Karpas-422 (cell line): Measurements from ENCODE around the gene SCMH1. TPM values are rescaled to one million over a fixed set of nuclear protein-coding genes. Genes with fewer than 3 reads are reported as not detected.

Experiments
- DNase-seq: peaks from one replicate; pipeline ENCODE4 v3.0.0-alpha.2; 2015
- H2AFZ ChIP-seq: fragments of 200-600 bp; sonication (generic); 2 replicates; pipeline ENCODE4 v1.6.1; 2014; ENCODE audit warnings: antibody characterized with exemption, low read length, mixed read lengths
- H3K27ac ChIP-seq: fragments of 200-600 bp; sonication (generic); 2 replicates; pipeline ENCODE4 v1.5.1; 2014; ENCODE audit warnings: mild to moderate bottlenecking, low read length, moderate library complexity
- H3K27me3 ChIP-seq: fragments of 200-600 bp; sonication (generic); 2 replicates; pipeline ENCODE4 v1.6.1; 2014; ENCODE audit warnings: low read length, mixed read lengths
- H3K36me3 ChIP-seq: fragments of 200-600 bp; sonication (generic); 2 replicates; pipeline ENCODE4 v1.6.1; 2014; ENCODE audit warnings: low read length, mixed read lengths; ENCODE audit not compliant: insufficient read depth
- H3K4me1 ChIP-seq: fragments of 200-600 bp; sonication (generic); 2 replicates; pipeline ENCODE4 v1.6.1; 2014; ENCODE audit warnings: mild to moderate bottlenecking, low read length, mixed read lengths
- H3K4me2 ChIP-seq: fragments of 200-600 bp; sonication (generic); 2 replicates; pipeline ENCODE4 v1.6.1; 2014; ENCODE audit warnings: low read length, low read depth, mild to moderate bottlenecking; ENCODE audit not compliant: poor library complexity, severe bottlenecking
- H3K4me3 ChIP-seq: fragments of 200-600 bp; sonication (generic); 2 replicates; pipeline ENCODE4 v1.5.1; 2014; ENCODE audit warnings: mild to moderate bottlenecking, antibody characterized with exemption, low read length, mixed read lengths
- H3K79me2 ChIP-seq: fragments of 200-600 bp; sonication (generic); 2 replicates; pipeline ENCODE4 v1.6.1; 2014; ENCODE audit warnings: mild to moderate bottlenecking, low read length, mixed read lengths
- H3K9ac ChIP-seq: fragments of 200-600 bp; sonication (generic); 2 replicates; pipeline ENCODE4 v1.6.0; 2014; ENCODE audit warnings: low read length
- H3K9me2 ChIP-seq: fragments of 200-600 bp; sonication (generic), shearing (Covaris generic); replicated peaks from 2 replicates; pipeline ENCODE4 v1.6.0; 2014; ENCODE audit warnings: mild to moderate bottlenecking, low read length, moderate library complexity; ENCODE audit not compliant: insufficient read depth
- H3K9me3 ChIP-seq: fragments of 300-700, 200-600 bp; sonication (generic); 2 replicates; pipeline ENCODE4 v1.6.1; 2014; ENCODE audit warnings: low read length, mixed read lengths
- H4K20me1 ChIP-seq: fragments of 200-600 bp; sonication (generic); 2 replicates; pipeline ENCODE4 v1.6.1; 2014; ENCODE audit warnings: mild to moderate bottlenecking, antibody characterized with exemption, low read length, low read depth; ENCODE audit not compliant: insufficient read depth
- total RNA-seq: library from RNA; depleted of rRNA; stranded (reverse); fragments of >200 nt; shearing (Covaris generic); gene quantifications from 2 replicates; pipeline ENCODE4 v1.2.3, GENCODE V29; 2014; ENCODE audit warnings: low replicate concordance; rRNA removed

The SCMH1 gene
- 50.2 and 83.6 TPM in 2 replicates for total RNA-seq

DNA sequence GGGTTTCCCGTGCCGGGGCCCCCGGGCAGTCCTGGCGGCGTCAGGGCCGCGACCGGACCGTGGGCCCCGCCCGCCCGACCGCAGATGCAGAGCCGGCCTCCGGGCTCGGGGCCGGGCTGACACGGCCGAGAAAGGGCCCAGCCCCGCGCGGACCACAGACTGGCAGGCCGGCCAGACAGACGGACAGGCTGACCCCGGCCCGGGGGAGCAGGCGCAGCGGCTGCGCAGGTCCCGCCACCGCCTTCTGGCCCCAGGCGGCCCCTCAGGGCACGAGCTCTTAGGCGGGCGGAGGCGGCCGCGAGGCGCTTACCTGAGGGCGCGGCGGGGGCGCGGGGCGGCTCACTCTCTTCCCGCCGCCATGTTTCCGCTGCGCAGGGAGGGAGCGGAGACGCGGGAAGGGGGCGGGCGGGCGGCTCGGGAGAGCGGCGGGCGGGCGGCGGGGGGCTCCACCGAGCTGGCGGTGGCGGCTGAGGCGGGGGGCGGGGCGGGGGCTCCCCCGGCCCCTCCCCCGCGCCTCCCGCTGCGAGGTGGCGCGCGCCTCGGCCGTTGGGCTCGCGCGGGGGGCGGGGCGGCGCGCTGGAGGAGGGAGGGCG, at the start of gene SCMH1:
SCMH1 (minus strand) TSS at position 558 of the 593 bp plus-strand sequence. CDS start 56,173 bp downstream, outside the sequence.
- peak within 1 kb of the TSS; percentile 11; the same call in 1 of the 2 replicates for H2AFZ ChIP-seq
- H3K4me3 ChIP-seq = peak within 1 kb of the TSS; percentile 85
- H3K9ac ChIP-seq = peak within 1 kb of the TSS; percentile 89
- H3K9me3 ChIP-seq = no peaks in the 10 kb centered on the region
- peaks cover 60% of the 10 kb centered on the region for H3K79me2 ChIP-seq
- H3K9me2 ChIP-seq = no peaks in the 10 kb centered on the region
- peak within 1 kb of the TSS; percentile 93 for H3K27ac ChIP-seq
- peak; percentile 87 for DNase-seq
- peak within 1 kb of the TSS; percentile 91 for H3K4me2 ChIP-seq
- H3K27me3 ChIP-seq = no peaks in the 10 kb centered on the region
- H3K4me1 ChIP-seq = peaks cover 60% of the 10 kb centered on the region
- no peaks in the 10 kb centered on the region for H4K20me1 ChIP-seq
- H3K36me3 ChIP-seq = no peaks in the 10 kb centered on the region

DNA sequence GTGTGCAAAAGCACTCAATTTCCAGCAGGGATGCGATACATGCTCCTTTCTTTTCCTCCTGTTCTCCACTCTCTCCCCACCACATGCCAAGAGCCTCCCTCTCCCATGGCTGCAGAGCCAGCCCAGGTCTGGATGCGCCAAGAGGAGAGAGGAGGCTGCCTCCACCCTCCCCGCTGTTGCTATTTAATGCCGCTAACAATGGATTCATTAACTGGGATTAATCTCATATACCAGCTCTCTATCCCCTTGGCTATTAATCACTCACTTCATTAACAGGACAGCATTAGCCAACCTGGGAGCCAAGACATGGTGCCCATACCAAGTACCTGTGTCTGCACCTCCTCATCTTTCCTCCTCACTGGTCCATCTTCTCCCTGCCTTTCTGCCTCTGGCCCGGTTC, 49.1 kb upstream of the SCMH1 start:
- peaks cover 6% of the 10 kb centered on the region for H3K4me1 ChIP-seq
- no peak overlapping the region for H2AFZ ChIP-seq
- DNase-seq = no peak
- H3K27ac ChIP-seq = no peak overlapping the region
- no peak overlapping the region for H3K4me3 ChIP-seq
- no peaks in the 10 kb centered on the region for H4K20me1 ChIP-seq
- H3K4me2 ChIP-seq = no peak overlapping the region
- no peaks in the 10 kb centered on the region for H3K9me3 ChIP-seq
- no peaks in the 10 kb centered on the region for H3K79me2 ChIP-seq
- H3K9me2 ChIP-seq = no peaks in the 10 kb centered on the region
- no peak overlapping the region for H3K9ac ChIP-seq
- no peaks in the 10 kb centered on the region for H3K27me3 ChIP-seq
- no peaks in the 10 kb centered on the region for H3K36me3 ChIP-seq

DNA sequence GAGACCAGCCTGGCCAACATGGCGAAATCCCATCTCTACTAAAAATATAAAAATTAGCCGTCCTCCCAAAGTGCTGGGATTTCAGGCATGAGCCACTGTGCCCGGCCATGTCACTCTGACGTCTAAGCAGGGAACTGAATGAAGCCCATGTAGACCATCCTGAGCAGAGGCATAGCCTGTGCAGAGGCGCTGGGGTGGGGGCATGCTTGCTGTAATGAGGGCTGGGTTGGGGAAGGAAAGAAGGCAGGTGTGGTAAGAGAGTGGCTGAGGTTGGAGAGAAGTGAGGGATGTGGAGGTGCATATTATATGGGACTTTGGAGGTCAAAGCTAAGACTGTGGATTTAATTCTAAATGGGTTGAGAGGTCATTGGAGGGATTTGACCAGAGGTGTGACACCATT, 47.1 kb upstream of the SCMH1 start:
- Histone ChIP-seq H3K4me3 (no peak overlapping the region), H4K20me1 (no peaks in the 10 kb centered on the region), H3K9ac (no peak overlapping the region), H3K79me2 (no peaks in the 10 kb centered on the region), H3K27ac (no peak overlapping the region), H3K9me3 (no peaks in the 10 kb centered on the region), H3K9me2 (no peaks in the 10 kb centered on the region), H3K36me3 (no peaks in the 10 kb centered on the region), H3K4me1 (peaks cover 6% of the 10 kb centered on the region), H3K27me3 (no peaks in the 10 kb centered on the region), H3K4me2 (no peak overlapping the region), H2AFZ (no peak overlapping the region)
- DNase-seq = no peak

DNA sequence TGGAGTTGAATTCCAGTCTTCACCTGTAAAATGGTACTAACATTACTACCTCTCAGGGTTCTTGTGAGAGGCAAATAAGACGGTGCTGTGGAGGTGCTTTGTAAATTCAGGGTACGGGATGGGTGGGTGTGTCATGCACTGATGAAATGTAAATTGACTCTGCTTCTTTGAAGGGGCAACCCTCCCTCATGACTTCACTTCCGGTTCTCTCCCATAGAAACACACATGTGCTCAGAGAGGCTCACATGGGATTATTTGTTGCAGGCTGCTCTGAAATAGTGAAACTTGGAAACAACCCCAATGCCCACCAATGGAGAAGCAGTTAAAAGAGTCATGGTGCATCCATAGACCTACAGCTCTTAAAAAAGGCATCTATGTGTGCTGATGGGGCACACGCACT, 44.9 kb upstream of the SCMH1 start:
- peak; percentile 57 for DNase-seq
- H3K4me3 ChIP-seq = no peak overlapping the region
- H3K9ac ChIP-seq = no peak overlapping the region
- H4K20me1 ChIP-seq = no peaks in the 10 kb centered on the region
- no peak overlapping the region for H3K4me2 ChIP-seq
- H3K9me3 ChIP-seq = no peaks in the 10 kb centered on the region
- no peaks in the 10 kb centered on the region for H3K27me3 ChIP-seq
- H3K79me2 ChIP-seq = no peaks in the 10 kb centered on the region
- H3K9me2 ChIP-seq = no peaks in the 10 kb centered on the region
- peak overlapping the region; percentile 5; the same call in 1 of the 2 replicates for H2AFZ ChIP-seq
- peaks cover 6% of the 10 kb centered on the region for H3K4me1 ChIP-seq
- no peak overlapping the region for H3K27ac ChIP-seq
- no peaks in the 10 kb centered on the region for H3K36me3 ChIP-seq

DNA sequence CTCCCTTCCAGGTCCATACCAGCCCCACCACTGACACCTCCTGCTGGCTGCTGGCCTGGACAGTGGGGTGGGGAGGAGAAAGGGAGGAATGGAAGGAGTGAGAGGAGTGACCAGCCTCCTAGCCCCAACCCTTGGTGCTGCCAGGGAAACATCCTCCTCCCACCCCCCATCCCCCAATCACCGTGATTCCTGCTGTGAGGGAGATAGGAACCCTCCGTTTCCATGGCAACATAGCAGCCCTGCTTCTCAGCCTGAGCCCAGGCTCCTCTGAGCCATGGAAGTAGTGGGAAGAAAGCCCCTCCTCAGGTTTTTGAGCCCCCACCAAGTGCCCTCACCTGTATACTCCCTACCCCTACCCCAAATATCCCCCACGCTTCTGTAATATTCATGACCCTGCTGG, 44.4 kb upstream of the SCMH1 start:
- Histone ChIP-seq H3K27ac (no peak overlapping the region), H3K79me2 (no peaks in the 10 kb centered on the region), H4K20me1 (no peaks in the 10 kb centered on the region), H3K4me2 (no peak overlapping the region), H3K9ac (no peak overlapping the region), H3K4me1 (peaks cover 6% of the 10 kb centered on the region), H3K9me2 (no peaks in the 10 kb centered on the region), H3K27me3 (no peaks in the 10 kb centered on the region), H3K9me3 (no peaks in the 10 kb centered on the region), H3K36me3 (no peaks in the 10 kb centered on the region), H3K4me3 (no peak overlapping the region), H2AFZ (no peak overlapping the region)
- DNase-seq = no peak

DNA sequence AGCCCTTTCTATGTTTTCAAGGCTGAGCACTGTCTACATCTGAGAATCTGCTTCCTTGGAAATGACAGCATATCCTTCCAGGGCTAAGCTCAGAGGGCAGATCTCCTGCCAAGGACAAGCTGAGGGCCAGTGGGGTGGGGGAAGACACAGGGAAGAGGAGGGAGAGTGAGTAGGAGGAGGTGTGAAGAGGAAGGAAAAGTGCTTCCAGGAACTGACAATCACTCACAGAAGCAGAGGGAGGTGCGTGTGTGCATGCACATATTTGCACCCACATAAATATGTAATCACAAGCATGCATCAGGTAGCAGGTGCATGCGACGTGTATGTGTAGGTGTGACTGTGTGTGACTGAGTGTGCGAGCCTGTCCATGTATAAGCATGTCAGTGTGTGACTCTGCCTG, 43.7 kb upstream of the SCMH1 start:
- no peak overlapping the region for H3K27ac ChIP-seq
- no peaks in the 10 kb centered on the region for H3K36me3 ChIP-seq
- H3K9me2 ChIP-seq = no peaks in the 10 kb centered on the region
- no peaks in the 10 kb centered on the region for H3K9me3 ChIP-seq
- DNase-seq = no peak
- no peak overlapping the region for H3K9ac ChIP-seq
- H3K4me2 ChIP-seq = no peak overlapping the region
- no peak overlapping the region for H2AFZ ChIP-seq
- no peak overlapping the region for H3K4me3 ChIP-seq
- peaks cover 6% of the 10 kb centered on the region for H3K4me1 ChIP-seq
- H4K20me1 ChIP-seq = no peaks in the 10 kb centered on the region
- no peaks in the 10 kb centered on the region for H3K79me2 ChIP-seq
- H3K27me3 ChIP-seq = no peaks in the 10 kb centered on the region

DNA sequence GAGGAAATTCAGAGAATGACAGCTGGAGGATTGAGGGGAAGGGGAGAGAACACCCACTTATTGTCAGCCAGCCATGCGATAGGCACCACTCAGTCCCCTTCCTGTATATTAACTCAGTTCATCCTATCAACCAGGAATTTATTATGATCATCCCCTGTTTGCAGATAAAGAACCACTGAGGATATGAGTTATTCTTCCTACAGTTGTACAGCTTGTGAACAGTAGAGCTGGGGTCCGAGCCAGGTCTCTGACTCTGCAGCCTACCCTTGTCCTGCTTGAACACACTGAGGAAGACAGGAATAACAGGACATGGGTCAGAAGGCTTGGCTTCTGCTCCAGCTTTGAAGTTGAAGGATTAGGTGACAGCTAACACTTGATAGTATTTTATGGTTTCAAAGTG, 42.0 kb upstream of the SCMH1 start:
- Histone ChIP-seq H4K20me1 (no peaks in the 10 kb centered on the region), H3K9ac (no peak overlapping the region), H2AFZ (no peak overlapping the region), H3K27ac (no peak overlapping the region), H3K4me1 (peaks cover 6% of the 10 kb centered on the region), H3K36me3 (no peaks in the 10 kb centered on the region), H3K9me2 (no peaks in the 10 kb centered on the region), H3K79me2 (no peaks in the 10 kb centered on the region), H3K27me3 (no peaks in the 10 kb centered on the region), H3K9me3 (no peaks in the 10 kb centered on the region), H3K4me2 (no peak overlapping the region), H3K4me3 (no peak overlapping the region)
- no peak for DNase-seq

DNA sequence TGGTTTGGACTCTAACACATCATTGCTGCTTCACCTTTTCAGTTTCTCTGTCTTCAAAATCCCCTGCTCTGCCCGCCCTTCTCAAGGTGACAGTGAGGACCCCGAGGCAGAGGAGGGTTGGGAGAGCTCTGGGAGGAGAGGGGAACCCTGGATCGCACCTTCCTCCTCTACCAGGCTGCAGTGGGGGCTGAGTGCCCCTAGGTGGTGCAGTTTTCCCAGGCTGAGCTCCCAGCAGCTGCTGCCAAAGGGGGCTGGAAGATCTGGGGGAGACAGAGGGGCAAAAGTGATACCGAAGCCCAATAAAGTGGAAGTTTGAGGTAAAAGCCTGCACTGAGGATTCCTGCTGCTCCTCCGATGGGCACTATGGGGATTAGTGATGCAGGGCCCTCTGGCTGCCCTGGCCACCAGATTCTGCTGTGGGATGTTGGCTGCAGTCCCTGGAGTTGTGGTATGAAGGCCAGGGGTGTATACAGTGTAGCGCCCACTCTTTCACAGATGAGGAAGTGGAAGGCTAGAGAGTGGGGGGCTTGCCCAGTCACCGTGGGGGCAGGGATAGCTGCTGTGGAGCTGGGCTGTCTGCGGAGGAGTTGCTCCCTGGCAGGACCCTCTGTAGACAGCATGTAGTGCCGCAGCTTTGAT, 40.7 kb upstream of the SCMH1 start:
- Histone ChIP-seq H2AFZ (no peak overlapping the region), H3K79me2 (no peaks in the 10 kb centered on the region), H3K4me2 (no peak overlapping the region), H3K36me3 (no peaks in the 10 kb centered on the region), H4K20me1 (no peaks in the 10 kb centered on the region), H3K27me3 (no peaks in the 10 kb centered on the region), H3K9me2 (no peaks in the 10 kb centered on the region), H3K27ac (no peak overlapping the region), H3K4me3 (no peak overlapping the region), H3K9me3 (no peaks in the 10 kb centered on the region), H3K9ac (no peak overlapping the region), H3K4me1 (peaks cover 8% of the 10 kb centered on the region)
- DNase-seq = peak; percentile 68
